ENCODE results near the gene ADD1.
A peak's percentile ranks its signal among the peaks of the same experiment; 100 is the strongest.
"Not testable (repeated sequence)": the region's sequence is repeated elsewhere in the genome, so short reads cannot be mapped to it uniquely, and the experiment has no call there.

Gene ADD1

GRCh38 chr4:2944586-2945526 lies 101.2 kb downstream of the ADD1 start:
- DNase-seq (ENCODE audit: low read depth in 3 of 3) = no peak

- not testable (repeated sequence) for DNase-seq (ENCODE audit: low read depth in 3 of 3)
Measured at GRCh38 chr4:2945619-2946604, 102.3 kb downstream of the ADD1 start.

DNA sequence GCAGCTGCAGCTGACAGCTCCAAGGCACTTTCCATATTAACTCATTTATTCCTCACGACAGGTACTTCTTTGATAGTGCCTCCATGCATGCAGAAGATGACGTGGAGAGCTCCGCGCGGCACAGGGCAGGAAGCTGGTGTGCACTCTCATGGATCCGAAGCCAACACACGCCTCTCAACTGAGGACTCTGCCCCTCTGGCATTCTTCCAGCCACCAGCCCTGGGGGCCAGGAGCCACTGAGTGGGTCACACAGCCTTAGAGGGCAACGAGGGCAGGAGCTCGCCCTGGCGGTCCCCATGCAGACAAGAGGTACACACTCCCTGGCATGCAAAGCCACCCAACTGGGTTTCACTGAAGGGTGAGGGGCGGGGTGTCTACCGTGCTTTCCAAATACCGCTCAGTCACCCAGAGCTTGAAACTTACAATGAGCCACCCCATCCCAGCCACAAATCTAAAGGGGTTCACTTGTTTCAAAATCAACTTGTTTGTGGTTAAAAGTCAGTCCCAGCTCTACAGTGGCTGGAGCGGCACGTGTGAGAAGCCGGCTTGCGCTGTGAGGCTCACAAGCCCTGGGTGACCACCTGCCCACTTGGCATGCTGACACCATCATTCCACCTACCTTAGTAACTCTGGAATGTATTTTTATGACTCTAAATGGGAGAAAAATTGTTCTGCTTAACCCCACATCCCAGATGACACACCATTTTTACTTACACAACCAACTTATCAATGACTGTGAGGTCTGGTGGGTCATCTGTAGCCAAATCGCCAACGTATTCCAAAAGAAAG lies 103.4 kb downstream of the ADD1 start:
- no peak for DNase-seq (ENCODE audit: low read depth in 3 of 3)

- no peak for DNase-seq (ENCODE audit: low read depth in 3 of 3)
Measured at GRCh38 chr4:2947926-2948325, 104.3 kb downstream of the ADD1 start.

- no peak for DNase-seq (ENCODE audit: low read depth in 3 of 3)
Measured at GRCh38 chr4:2948895-2949781, 105.5 kb downstream of the ADD1 start.

- no peak for DNase-seq (ENCODE audit: low read depth in 3 of 3)
Measured at GRCh38 chr4:2949782-2950125, 106.1 kb downstream of the ADD1 start.

DNA sequence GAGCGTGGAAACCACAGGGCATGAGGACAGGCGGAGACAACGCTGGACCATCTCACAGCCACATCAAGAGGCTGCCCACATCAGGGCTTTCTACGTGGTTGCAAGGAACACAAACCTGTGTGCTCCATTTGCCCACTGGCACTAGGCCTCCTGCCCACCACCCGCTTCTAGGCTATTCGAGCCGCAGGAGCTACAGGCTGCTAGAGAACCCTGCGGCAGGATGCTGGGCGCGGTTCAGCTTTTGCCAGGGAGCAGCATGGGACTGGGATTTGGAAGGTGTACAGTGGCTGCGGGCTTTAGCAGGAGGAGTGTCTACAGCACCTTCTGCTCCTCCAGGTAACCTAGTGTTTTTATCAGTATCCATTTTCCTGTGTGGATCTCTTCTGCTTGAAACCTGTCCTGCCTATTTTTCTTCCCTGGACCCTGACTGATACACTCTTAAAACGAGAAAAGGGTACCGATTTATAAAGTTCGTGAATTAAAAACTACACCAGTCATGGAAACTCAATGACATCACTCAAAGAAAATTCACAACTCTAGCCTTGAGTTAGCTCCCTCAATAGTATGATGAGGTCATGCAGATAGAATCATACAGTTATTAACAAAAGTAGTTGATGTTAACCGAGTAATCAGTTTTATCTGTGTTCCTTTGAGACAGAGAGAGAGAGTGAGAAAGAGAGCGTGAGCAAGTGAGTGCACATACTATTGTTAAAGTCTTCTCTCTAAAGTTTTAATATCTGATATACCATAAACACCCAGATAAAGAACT lies 106.8 kb downstream of the ADD1 start:
- no peak for DNase-seq (ENCODE audit: low read depth in 3 of 3)

- no peak for DNase-seq (ENCODE audit: low read depth in 3 of 3)
Measured at GRCh38 chr4:2953496-2953895, 109.9 kb downstream of the ADD1 start.

DNA sequence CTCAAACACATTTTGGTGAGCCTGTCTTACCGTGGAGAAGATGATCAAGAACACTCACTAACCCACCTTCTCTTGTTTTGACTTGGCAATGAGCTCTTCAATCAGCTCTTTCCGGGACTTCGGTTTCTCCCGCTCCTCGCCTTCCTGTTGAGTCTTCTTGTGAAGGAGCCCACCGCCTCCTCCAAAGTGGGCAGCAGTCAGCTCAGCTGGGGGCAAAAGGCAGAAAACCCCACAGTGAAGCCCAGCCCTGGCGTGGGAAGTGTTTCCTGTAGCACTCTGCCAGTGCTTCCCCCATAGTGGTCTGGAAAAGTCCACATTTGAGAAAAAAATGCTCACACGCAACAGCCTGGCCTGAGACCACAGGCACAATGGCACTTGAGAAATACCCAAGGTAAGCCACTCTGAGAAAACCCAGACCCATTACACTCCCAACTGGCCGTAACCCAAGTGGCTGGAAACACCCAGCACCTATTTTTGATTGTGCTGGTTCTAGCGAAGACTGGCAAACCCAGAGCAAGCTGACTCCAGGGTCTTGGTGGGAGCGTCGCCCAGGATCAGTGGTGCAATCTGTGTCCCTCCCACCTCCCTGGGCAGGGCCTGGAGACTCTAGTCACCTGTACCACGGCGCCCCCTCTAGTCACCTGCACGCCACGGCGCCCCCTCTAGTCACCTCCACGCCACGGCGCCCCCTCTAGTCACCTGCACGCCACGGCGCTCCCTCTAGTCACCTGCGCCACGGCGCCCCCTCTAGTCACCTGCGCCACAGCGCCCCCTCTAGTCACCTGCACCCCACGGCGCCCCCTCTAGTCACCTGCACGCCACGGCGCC lies 110.9 kb downstream of the ADD1 start:
- DNase-seq (ENCODE audit: low read depth in 3 of 3) = peak in 1 of 3 experiments; percentile 41

DNA sequence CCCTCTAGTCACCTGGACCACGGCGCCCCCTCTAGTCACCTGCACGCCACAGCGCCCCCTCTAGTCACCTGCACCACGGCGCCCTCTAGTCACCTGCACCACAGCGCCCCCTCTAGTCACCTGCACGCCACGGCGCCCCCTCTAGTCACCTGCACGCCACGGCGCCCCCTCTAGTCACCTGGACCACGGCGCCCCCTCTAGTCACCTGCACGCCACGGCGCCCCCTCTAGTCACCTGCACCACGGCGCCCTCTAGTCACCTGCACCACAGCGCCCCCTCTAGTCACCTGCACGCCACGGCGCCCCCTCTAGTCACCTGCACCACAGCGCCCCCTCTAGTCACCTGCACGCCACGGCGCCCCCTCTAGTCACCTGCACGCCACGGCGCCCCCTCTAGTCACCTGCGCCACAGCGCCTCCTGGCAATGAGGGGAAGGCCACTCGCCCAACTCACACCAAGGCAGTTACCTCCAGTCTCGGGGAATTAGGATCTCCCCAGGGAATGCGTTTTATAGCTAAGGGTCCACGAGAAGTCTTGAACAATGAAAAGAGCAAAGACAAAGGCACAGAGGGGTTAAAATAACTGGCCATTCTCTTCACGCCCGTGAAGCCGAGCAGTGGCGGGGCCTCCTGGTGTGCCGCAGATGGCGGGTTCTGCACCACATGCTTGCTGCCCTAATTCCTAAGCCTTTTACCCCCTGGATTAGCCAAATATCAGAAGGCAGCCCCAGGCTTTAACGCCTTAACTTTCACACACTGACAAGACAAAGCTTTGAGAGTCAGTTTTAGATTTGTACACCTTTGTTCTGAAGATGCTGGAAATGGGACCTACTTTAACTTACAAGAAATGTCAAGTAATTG lies 111.8 kb downstream of the ADD1 start:
- not testable (repeated sequence) for DNase-seq (ENCODE audit: low read depth in 3 of 3)

DNA sequence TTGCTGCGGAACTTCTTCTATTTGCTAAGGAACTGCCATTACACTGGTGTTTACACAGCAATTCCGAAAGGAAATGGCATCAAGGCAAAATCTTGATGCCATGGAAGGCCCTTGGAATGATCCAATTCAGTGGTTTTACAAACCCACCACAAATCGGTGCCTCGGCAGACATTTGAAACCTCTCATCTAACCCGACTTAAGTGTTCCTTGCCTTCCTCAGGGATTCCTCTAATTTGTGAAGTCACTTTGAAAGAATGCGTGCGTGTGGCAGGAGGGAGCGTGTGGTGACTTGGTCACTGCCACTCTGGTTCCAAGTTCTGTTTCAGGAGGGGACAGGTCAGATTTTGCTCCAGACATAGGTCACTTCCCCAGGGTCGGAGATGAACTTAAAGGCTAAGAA lies 114.8 kb downstream of the ADD1 start:
- DNase-seq (ENCODE audit: low read depth in 3 of 3) = no peak

DNA sequence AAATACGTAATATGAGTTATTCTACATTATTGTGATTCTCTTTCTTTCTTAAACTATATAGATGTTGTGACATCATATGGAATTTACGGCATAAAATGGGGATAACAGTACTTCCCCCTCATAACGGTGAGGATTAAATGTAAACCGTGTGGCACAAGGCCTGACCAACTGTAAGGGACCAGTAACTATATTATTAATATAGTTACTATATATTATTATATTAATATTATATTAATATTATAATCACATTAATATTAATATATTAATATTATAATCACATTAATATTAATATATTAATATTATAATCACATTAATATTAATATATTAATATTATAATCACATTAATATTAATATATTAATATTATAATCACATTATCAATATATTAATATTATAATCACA lies 116.8 kb downstream of the ADD1 start:
- not testable (repeated sequence) for DNase-seq (ENCODE audit: low read depth in 3 of 3)

DNA sequence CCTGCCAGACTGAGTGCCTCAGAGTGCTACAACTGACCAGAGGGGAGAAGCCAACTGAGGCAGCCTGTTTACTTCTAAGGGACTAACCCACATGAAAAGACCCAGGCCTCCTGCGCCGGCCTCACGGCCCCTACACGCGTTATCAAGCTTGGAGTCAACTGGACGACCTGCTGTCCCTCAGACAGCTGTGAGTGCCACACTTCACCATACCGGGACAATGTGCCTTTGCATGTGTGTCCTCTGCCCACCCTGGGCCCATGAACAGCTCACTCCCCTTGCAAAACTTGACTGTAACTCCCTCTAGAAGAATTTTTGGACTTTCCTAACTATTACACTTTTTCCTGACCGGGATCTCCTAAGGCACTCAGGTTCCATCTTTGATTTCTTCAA lies 117.8 kb downstream of the ADD1 start:
- no peak for DNase-seq (ENCODE audit: low read depth in 3 of 3)

DNA sequence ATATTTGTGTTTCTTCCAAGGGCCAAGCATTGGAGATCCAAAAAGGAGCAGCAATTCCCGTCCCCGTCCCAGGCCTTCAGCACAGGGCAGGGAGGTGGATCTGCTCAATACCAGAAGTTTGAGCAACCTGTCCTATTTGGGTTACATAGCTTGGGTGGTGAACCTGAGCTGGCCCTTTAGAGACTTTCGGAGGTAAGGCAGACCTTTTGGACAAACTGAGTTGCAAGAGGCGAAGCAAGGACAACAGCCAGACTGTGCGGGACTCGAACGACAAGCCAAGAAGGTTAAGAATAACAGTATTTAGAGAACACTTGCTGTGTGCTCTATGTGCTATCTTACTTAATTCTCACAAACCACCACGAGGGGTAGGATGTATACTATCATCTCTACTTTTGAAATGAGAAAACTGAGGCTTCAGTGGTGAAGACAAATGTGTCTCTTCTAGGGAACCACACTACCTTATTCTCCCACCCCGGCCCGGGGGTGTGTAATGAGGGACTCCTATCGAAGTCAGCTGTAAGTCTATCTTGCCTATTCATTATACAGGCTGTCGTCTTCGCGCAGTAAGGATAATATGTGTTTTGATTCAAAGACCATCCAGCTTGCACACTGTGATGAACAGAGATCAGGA lies 118.3 kb downstream of the ADD1 start:
- DNase-seq (ENCODE audit: low read depth in 3 of 3) = no peak

DNA sequence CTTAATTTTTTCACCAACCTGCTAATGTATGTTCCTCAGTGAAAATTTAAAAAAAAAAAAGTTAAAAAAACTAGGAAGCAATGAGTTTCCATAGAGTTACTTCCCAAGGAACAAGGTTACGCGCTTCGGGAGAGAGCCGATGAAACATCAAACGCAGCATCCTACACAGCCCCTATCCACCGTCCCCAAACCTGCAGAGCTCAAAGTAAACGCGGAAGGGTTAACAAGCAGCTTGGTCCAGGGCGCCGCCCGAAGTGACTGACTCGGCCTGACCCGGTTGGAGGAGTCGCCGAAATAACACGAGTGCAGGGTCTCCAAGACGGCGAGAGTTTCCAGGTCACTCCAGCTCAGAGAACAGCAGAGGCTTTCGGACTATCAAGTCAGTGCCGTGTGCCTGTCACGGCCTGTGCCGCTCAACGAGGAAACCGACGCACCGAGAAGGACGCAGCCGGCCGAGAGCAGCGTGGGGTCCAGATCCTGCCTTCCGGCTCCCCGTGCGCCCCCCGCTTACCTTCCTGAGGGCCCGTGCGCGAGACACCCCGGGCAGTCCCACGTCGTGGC lies 119.0 kb downstream of the ADD1 start:
- no peak for DNase-seq (ENCODE audit: low read depth in 3 of 3)

DNA sequence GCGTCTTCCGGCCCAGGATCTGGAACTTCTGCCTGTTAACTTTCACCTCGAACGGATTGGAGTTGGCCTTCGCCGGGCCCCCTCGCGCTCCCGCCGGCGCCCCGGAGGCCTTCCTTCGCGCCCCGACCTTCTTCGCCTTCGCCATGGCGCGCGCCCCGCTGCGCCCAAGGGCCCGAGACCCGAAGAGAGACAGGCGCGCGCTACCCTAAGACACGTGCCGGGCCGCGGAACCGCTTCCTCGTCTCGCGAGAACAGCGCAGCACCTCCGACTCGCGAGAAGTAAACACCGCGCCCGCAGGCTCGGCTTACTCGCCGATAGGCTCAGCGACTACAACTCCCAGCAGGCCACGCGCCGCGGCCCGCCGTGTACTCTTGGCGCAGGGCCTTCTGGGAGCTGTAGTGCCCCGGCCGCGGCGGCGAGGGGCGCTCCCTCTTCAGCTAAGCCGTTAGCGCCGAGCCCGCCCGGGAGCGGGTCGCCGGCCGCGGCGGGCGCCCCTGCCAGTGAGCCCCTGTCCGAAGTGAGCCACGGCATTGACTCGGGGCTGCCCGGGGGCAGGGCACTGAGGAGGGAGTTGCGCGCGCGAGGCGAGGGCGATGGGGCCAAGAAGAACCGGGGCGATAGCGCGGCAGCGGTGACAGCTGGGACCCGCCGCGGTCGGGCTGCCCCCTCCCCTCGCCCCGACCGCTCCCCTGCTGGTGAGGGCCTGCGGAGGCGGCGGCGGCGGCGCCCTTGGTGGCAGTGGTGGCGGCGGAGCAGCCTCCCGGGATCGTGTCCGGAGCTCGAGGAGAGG lies 119.7 kb downstream of the ADD1 start, which contains the start of the genes GRK4 and NOP14:
Gene GRK4, plus strand, starts transcription at position 397 of the 791 bp plus-strand sequence. CDS start 500 bp downstream, outside the sequence.
Gene NOP14, minus strand, starts transcription at position 232 of the 791 bp plus-strand sequence. Its CDS starts 87 bp downstream, at position 145.
- DNase-seq (ENCODE audit: low read depth in 3 of 3) = peak; percentile 92 to 95 (median 94)

Measured in stimulated activated CD4-positive, alpha-beta T cell treated with anti-CD3 and anti-CD28 coated beads, TNF-alpha, amount 100 ng/mL, for 4 hours (primary cell).